Thyroid gland (tissue), 4 donors: ENCODE measurements around the gene LSM7.

Experiments
- POLR2A ChIP-seq, 2 donors: fragments of 450-650 bp; IDR thresholded peaks; one replicate each; pipeline ENCODE4 v1.6.1; 2017; ENCODE audit warnings: antibody characterized with exemption in 2 of 2, mild to moderate bottlenecking in 2 of 2, moderate library complexity in 1 of 2
- TF ChIP-seq, protein P1 (sequence below), 6 experiments: fragments of 200-600 bp in 3 of 6; fragments of 450-650 bp in 3 of 6; sonication (generic) in 3 of 6; IDR thresholded peaks; one replicate each; pipeline ENCODE4 v1.5.1; 2016 to 2019; ENCODE audit warnings: antibody characterized with exemption in 6 of 6, mild to moderate bottlenecking in 2 of 6, inconsistent platforms in 1 of 6, moderate library complexity in 1 of 6

- TF ChIP-seq, protein P1, sequence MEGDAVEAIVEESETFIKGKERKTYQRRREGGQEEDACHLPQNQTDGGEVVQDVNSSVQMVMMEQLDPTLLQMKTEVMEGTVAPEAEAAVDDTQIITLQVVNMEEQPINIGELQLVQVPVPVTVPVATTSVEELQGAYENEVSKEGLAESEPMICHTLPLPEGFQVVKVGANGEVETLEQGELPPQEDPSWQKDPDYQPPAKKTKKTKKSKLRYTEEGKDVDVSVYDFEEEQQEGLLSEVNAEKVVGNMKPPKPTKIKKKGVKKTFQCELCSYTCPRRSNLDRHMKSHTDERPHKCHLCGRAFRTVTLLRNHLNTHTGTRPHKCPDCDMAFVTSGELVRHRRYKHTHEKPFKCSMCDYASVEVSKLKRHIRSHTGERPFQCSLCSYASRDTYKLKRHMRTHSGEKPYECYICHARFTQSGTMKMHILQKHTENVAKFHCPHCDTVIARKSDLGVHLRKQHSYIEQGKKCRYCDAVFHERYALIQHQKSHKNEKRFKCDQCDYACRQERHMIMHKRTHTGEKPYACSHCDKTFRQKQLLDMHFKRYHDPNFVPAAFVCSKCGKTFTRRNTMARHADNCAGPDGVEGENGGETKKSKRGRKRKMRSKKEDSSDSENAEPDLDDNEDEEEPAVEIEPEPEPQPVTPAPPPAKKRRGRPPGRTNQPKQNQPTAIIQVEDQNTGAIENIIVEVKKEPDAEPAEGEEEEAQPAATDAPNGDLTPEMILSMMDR (IDR thresholded peaks at IDR 0.05) = no peak
- TF ChIP-seq POLR2A (IDR thresholded peaks at IDR 0.05) = no peak
These were observed 16.7 kb upstream of the LSM7 start for GRCh38 chr19:2345076-2345475.
